A549 (cell line): Measurements from ENCODE around the gene MAST2. TPM values are rescaled to one million over a fixed set of nuclear protein-coding genes. Genes with fewer than 3 reads are reported as not detected.

ENCODE experiments used
- ATAC-seq, 2 experiments: fragments of 200-7000 bp in 1 of 2; fragments of >200 bp in 1 of 2; cut with Nextera tagmentation in 1 of 2; cut with Tn5 transposase in 1 of 2; 3 replicates each; pipeline versions ENCODE4 v1.8.0 to v1.9.1; 2018 to 2020; ENCODE audit warnings: mild to moderate bottlenecking in 1 of 2, moderate library complexity in 1 of 2
- CTCF ChIA-PET: fragments of 300-600 bp; sonication (Branson Sonifier 250); formaldehyde crosslinking; extraction: SDS; loops from one replicate; lab custom pipeline; 2021; ENCODE audit warnings: antibody characterized with exemption, inconsistent platforms; lab: Yijun Ruan, JAX
- POLR2A ChIA-PET: fragments of 350-600 bp; formaldehyde crosslinking; extraction: SDS; loops from one replicate; lab custom pipeline; 2021; ENCODE audit warnings: antibody characterized with exemption, inconsistent platforms; lab: Yijun Ruan, JAX
- DNase-seq, 2 experiments: peaks; one replicate each; pipeline versions ENCODE4 v3.0.0 to v3.0.0-alpha.2; 2011 to 2016; ENCODE audit warnings: low read depth in 1 of 2, low spot score in 1 of 2
- FAIRE-seq: peaks from 2 replicates; lab custom pipeline; 2011; peaks lifted over from hg19 to GRCh38; lab: Jason Lieb, UNC
- H3K27ac ChIP-seq, 2 experiments: fragments of >200 bp; sonication (Bioruptor Twin); formaldehyde crosslinking; 3 replicates each; pipeline ENCODE4 v1.5.1; 2016 to 2017
- H3K4me1 ChIP-seq: fragments of >200 bp; sonication (Bioruptor Twin); formaldehyde crosslinking; 3 replicates; pipeline ENCODE4 v1.6.1; 2016
- H3K4me2 ChIP-seq: fragments of >200 bp; sonication (Bioruptor Twin); formaldehyde crosslinking; 3 replicates; pipeline ENCODE4 v1.6.1; 2016
- H3K4me3 ChIP-seq: fragments of >200 bp; sonication (Bioruptor Twin); formaldehyde crosslinking; 3 replicates; pipeline ENCODE4 v1.5.1; 2016
- H3K9me3 ChIP-seq: fragments of >200 bp; sonication (Bioruptor Twin); formaldehyde crosslinking; 3 replicates; pipeline ENCODE4 v1.6.1; 2016
- CBX2 ChIP-seq: fragments of 200-600 bp; sonication (generic); IDR thresholded peaks from 2 replicates; pipeline ENCODE4 v1.6.1; 2016; ENCODE audit warnings: low read depth, mild to moderate bottlenecking, borderline replicate concordance
- CBX8 ChIP-seq: fragments of 200-600 bp; sonication (generic); IDR thresholded peaks from 2 replicates; pipeline ENCODE4 v1.6.1; 2016
- CHD2 ChIP-seq: fragments of 150-350 bp; IDR thresholded peaks from 2 replicates; pipeline ENCODE4 v1.6.1; 2014; ENCODE audit warnings: low read length; ENCODE audit not compliant: partially characterized antibody
- CHD4 ChIP-seq: fragments of 200-600 bp; sonication (generic); IDR thresholded peaks from 2 replicates; pipeline ENCODE4 v1.6.1; 2016; ENCODE audit warnings: antibody characterized with exemption, mild to moderate bottlenecking, borderline replicate concordance
- EHMT2 ChIP-seq: fragments of 200-600 bp; sonication (generic); IDR thresholded peaks from 2 replicates; pipeline ENCODE4 v1.6.1; 2016; ENCODE audit warnings: antibody characterized with exemption, low read depth, mild to moderate bottlenecking, moderate library complexity
- EP300 ChIP-seq, 2 experiments: fragments of >200 bp; sonication (Bioruptor Twin); formaldehyde crosslinking; IDR thresholded peaks; 2 replicates in 1 of 2; 3 replicates in 1 of 2; pipeline ENCODE4 v1.6.1; 2016 to 2017
- ESRRA ChIP-seq: fragments of 150-350 bp; IDR thresholded peaks from 2 replicates; pipeline ENCODE4 v1.6.1; 2014; ENCODE audit warnings: mild to moderate bottlenecking, low read length, borderline replicate concordance
- FOSB ChIP-seq: fragments of 250-450 bp; sonication (Bioruptor Pico); IDR thresholded peaks from 2 replicates; pipeline ENCODE4 v1.5.0; 2020; ENCODE audit warnings: mild to moderate bottlenecking, moderate library complexity
- FOXS1 ChIP-seq: fragments of 250-450 bp; sonication (Bioruptor Pico); IDR thresholded peaks from 2 replicates; pipeline ENCODE4 v1.5.0; 2020; ENCODE audit warnings: mild to moderate bottlenecking, moderate library complexity
- HEYL ChIP-seq: fragments of 250-450 bp; sonication (Bioruptor Pico); IDR thresholded peaks from 2 replicates; pipeline ENCODE4 v1.8.0; 2021; ENCODE audit warnings: mild to moderate bottlenecking, moderate library complexity
- HOXB13 ChIP-seq: fragments of 250-450 bp; sonication (Bioruptor Pico); IDR thresholded peaks from 2 replicates; pipeline ENCODE4 v1.5.0; 2020; ENCODE audit warnings: low read depth, mild to moderate bottlenecking, moderate library complexity
- HOXB5 ChIP-seq: fragments of 250-450 bp; sonication (Bioruptor Pico); IDR thresholded peaks from 2 replicates; pipeline ENCODE4 v1.5.0; 2020; ENCODE audit warnings: mild to moderate bottlenecking, moderate library complexity
- JUN ChIP-seq, 2 experiments: fragments of >200 bp; sonication (Bioruptor Twin); formaldehyde crosslinking; IDR thresholded peaks; 2 replicates in 1 of 2; 3 replicates in 1 of 2; pipeline ENCODE4 v1.6.1; 2016 to 2017
- KDM1A ChIP-seq: fragments of 200-600 bp; sonication (generic); IDR thresholded peaks from 2 replicates; pipeline ENCODE4 v1.6.1; 2016; ENCODE audit warnings: low read depth, mild to moderate bottlenecking
- KDM5A ChIP-seq: fragments of 200-600 bp; sonication (generic); IDR thresholded peaks from 2 replicates; pipeline ENCODE4 v1.6.1; 2016; ENCODE audit warnings: antibody characterized with exemption, mild to moderate bottlenecking
- NFE2L2 ChIP-seq: fragments of 150-350 bp; conservative IDR thresholded peaks from 2 replicates; pipeline ENCODE4 v1.6.1; 2014; ENCODE audit warnings: low read length
- PHF8 ChIP-seq: fragments of 200-600 bp; sonication (generic); IDR thresholded peaks from 2 replicates; pipeline ENCODE4 v1.6.1; 2016; ENCODE audit warnings: low read depth, mild to moderate bottlenecking, antibody characterized with exemption, moderate library complexity, borderline replicate concordance
- POLR2A ChIP-seq: IDR thresholded peaks from 2 replicates; pipeline ENCODE4 v1.6.1; 2012; ENCODE audit warnings: mild to moderate bottlenecking, low read length
- RARB ChIP-seq: fragments of 250-450 bp; sonication (Bioruptor Pico); IDR thresholded peaks from 2 replicates; pipeline ENCODE4 v1.8.0; 2021; ENCODE audit warnings: mild to moderate bottlenecking, moderate library complexity
- RCOR1 ChIP-seq: fragments of 150-350 bp; IDR thresholded peaks from 2 replicates; pipeline ENCODE4 v1.6.1; 2014; ENCODE audit warnings: antibody characterized with exemption, low read length, low read depth
- SMC3 ChIP-seq: fragments of >200 bp; sonication (Bioruptor Twin); formaldehyde crosslinking; IDR thresholded peaks from 3 replicates; pipeline ENCODE4 v1.6.1; 2018; ENCODE audit warnings: inconsistent platforms
- TFCP2L1 ChIP-seq: fragments of 250-450 bp; sonication (Bioruptor Pico); IDR thresholded peaks from 2 replicates; pipeline ENCODE4 v1.5.0; 2021; ENCODE audit warnings: mild to moderate bottlenecking
- ZNF302 ChIP-seq: fragments of 250-450 bp; sonication (Bioruptor Pico); IDR thresholded peaks from 2 replicates; pipeline ENCODE4 v1.9.0; 2021; ENCODE audit warnings: inconsistent platforms, mild to moderate bottlenecking, moderate library complexity
- ZSCAN20 ChIP-seq: fragments of 250-450 bp; sonication (Bioruptor Pico); IDR thresholded peaks from 2 replicates; pipeline ENCODE4 v1.8.0; 2022; ENCODE audit warnings: mild to moderate bottlenecking, moderate library complexity
- WGBS: methylation state at CpG from one replicate; pipeline ENCODE4 v1.1.6; 2017; ENCODE audit errors: missing lambda C conversion rate; 5-methylcytosine and 5-hydroxymethylcytosine counted together
- polyA plus RNA-seq, 4 experiments: library from polyadenylated mRNA; depleted of rRNA in 3 of 4; stranded (reverse); fragments of >200 nt; fragmentation: RNase III in 1 of 4; extraction: RNeasy Plus Mini Kit Qiagen cat#74134 plus additional on column Dnase treatment in 1 of 4; gene quantifications; 2 replicates in 3 of 4; 3 replicates in 1 of 4; pipeline ENCODE4 v1.2.3, GENCODE V29; 2011 to 2017
- TF ChIP-seq, protein P1 (sequence below): IDR thresholded peaks from 2 replicates; pipeline ENCODE4 v1.6.1; 2012; ENCODE audit warnings: low read depth, borderline replicate concordance
- TF ChIP-seq, protein P2 (sequence below): fragments of >200 bp; sonication (Bioruptor Twin); formaldehyde crosslinking; IDR thresholded peaks from 3 replicates; pipeline ENCODE4 v1.6.1; 2016
- TF ChIP-seq, protein P3 (sequence below): IDR thresholded peaks from 2 replicates; pipeline ENCODE4 v1.6.1; 2012
- TF ChIP-seq, protein P4 (sequence below): IDR thresholded peaks from 2 replicates; pipeline ENCODE4 v1.6.1; 2012
- TF ChIP-seq, protein P5 (sequence below): fragments of 450-650 bp; IDR thresholded peaks from 2 replicates; pipeline ENCODE4 v1.6.1; 2014; ENCODE audit warnings: antibody characterized with exemption

MAST2 gene
- polyA plus RNA-seq, 2 of the 4 experiments (the other 2 are of a cell fraction), result 19.3 to 20.5 TPM

DNA sequence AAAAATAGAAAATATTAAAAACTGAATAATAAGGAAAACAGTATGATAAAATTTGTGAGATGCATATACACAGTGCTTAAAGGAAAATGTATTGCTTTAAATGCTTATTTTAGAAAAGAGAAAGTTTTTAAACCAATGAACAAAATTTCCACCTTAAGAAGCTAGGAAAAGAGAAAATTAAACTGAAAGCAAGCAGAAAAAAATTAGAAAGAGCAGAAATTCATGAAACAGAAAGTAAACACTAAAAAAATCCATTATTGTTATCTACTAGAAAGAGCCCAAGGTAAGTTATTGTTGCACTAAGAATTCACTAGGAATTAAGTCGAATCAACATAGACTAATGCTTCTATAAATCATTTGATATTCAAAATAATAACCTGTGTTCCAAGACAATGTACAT lies 261.3 kb downstream of the MAST2 start (continued):
- TF ChIP-seq ESRRA, result no peak

DNA sequence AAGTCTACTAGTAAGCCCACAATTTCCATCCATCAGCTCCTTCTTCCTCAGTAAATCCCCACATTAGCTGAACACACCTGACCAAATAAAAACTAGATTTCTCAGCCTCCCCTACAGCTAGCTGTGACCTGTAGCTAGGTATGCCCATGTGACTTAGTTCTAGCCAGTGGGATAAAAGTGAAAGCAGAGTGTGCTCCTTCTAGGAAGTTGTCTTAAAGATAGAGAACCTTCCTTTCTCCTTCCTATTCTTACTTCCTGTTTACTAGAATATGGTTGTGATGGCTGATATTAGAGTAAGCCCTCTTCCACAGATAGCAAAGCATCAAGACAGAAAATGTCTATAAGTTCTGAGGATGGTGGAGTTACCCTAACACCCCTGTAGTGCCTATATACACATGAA lies 262.0 kb downstream of the MAST2 start:
- peak overlapping the region; percentile 4; the same call in 1 of the 3 replicates for H3K4me2 ChIP-seq
- H3K9me3 ChIP-seq, result no peaks in the 10 kb centered on the region
- no peak overlapping the region for H3K27ac ChIP-seq
- H3K4me3 ChIP-seq, result no peak overlapping the region
- ChIA-PET POLR2A (no interaction called here), CTCF (interaction anchor here (1.0 kb wide), 1 partner anchor 9 kb away, joined by 3 read pairs; no protein-coding TSS in a partner anchor)
- DNase-seq, result no peak
- no peak for TF ChIP-seq CBX2
- TF ChIP-seq RCOR1, result no peak
- TF ChIP-seq PHF8, result no peak
- no peak for TF ChIP-seq POLR2A
- TF ChIP-seq ZSCAN20 (CRISPR knock-in tag), result no peak
- TF ChIP-seq KDM1A, result no peak
- no peak for TF ChIP-seq NFE2L2
- no peak for TF ChIP-seq EP300 (IDR thresholded peaks at IDR 0.05)
- TF ChIP-seq TFCP2L1, result no peak
- no peak for TF ChIP-seq EHMT2
- TF ChIP-seq FOSB, result no peak
- TF ChIP-seq CHD2, result no peak
- no peak for TF ChIP-seq ESRRA
- TF ChIP-seq JUN (IDR thresholded peaks at IDR 0.05), result no peak
- TF ChIP-seq SMC3, result no peak
- TF ChIP-seq, protein P1, sequence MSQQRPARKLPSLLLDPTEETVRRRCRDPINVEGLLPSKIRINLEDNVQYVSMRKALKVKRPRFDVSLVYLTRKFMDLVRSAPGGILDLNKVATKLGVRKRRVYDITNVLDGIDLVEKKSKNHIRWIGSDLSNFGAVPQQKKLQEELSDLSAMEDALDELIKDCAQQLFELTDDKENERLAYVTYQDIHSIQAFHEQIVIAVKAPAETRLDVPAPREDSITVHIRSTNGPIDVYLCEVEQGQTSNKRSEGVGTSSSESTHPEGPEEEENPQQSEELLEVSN, result no peak
- TF ChIP-seq HOXB13, result no peak
- no peak for TF ChIP-seq KDM5A
- TF ChIP-seq, protein P2, sequence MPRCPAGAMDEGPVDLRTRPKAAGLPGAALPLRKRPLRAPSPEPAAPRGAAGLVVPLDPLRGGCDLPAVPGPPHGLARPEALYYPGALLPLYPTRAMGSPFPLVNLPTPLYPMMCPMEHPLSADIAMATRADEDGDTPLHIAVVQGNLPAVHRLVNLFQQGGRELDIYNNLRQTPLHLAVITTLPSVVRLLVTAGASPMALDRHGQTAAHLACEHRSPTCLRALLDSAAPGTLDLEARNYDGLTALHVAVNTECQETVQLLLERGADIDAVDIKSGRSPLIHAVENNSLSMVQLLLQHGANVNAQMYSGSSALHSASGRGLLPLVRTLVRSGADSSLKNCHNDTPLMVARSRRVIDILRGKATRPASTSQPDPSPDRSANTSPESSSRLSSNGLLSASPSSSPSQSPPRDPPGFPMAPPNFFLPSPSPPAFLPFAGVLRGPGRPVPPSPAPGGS, result no peak
- no peak for ATAC-seq
- FAIRE-seq, result no peak
- H3K4me1 ChIP-seq, result peaks cover 11% of the 10 kb centered on the region

DNA sequence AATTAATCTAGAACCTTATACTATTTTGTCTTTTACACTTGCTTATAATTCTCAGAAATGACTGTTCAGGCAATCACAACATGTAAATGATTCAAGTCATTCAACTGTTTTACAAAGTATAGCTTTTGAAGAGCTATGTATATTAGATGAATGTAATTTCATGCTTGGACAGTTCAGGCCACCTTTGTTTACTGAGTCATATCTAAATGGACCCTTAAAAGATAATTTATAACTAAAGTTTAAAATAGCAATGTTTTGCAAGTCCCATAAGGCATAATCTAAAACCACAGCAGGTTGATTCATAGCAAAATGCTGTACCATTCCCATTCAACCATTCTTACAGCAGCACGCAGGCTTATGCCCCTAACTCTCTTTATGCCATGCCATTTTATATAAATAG lies 264.2 kb downstream of the MAST2 start:
- Histone ChIP-seq H3K9me3 (no peaks in the 10 kb centered on the region), H3K4me3 (no peak overlapping the region), H3K4me2 (no peak overlapping the region), H3K27ac (no peak overlapping the region), H3K4me1 (peaks cover 8% of the 10 kb centered on the region)
- WGBS, result 93% methylated on average over 1 of the region's 1 CpG
- FAIRE-seq (no peak), ATAC-seq (no peak), DNase-seq (no peak)
- TF ChIP-seq JUN (IDR thresholded peaks at IDR 0.05), result no peak
- no peak for TF ChIP-seq FOXS1 (CRISPR knock-in tag)
- TF ChIP-seq POLR2A, result no peak
- no peak for TF ChIP-seq HEYL (CRISPR knock-in tag)
- TF ChIP-seq CBX8, result no peak
- TF ChIP-seq TFCP2L1, result no peak
- TF ChIP-seq CHD4, result no peak
- TF ChIP-seq, protein P3, sequence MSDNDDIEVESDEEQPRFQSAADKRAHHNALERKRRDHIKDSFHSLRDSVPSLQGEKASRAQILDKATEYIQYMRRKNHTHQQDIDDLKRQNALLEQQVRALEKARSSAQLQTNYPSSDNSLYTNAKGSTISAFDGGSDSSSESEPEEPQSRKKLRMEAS, result no peak
- TF ChIP-seq, protein P4, sequence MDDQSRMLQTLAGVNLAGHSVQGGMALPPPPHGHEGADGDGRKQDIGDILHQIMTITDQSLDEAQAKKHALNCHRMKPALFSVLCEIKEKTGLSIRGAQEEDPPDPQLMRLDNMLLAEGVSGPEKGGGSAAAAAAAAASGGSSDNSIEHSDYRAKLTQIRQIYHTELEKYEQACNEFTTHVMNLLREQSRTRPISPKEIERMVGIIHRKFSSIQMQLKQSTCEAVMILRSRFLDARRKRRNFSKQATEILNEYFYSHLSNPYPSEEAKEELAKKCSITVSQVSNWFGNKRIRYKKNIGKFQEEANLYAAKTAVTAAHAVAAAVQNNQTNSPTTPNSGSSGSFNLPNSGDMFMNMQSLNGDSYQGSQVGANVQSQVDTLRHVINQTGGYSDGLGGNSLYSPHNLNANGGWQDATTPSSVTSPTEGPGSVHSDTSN, result no peak
- no peak for TF ChIP-seq HOXB5 (CRISPR knock-in tag)
- no peak for TF ChIP-seq ZNF302 (CRISPR knock-in tag)
- TF ChIP-seq RARB (CRISPR knock-in tag), result no peak
- TF ChIP-seq, protein P5, sequence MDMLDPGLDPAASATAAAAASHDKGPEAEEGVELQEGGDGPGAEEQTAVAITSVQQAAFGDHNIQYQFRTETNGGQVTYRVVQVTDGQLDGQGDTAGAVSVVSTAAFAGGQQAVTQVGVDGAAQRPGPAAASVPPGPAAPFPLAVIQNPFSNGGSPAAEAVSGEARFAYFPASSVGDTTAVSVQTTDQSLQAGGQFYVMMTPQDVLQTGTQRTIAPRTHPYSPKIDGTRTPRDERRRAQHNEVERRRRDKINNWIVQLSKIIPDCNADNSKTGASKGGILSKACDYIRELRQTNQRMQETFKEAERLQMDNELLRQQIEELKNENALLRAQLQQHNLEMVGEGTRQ, result no peak
- no peak for TF ChIP-seq KDM1A
- POLR2A ChIA-PET, result no interaction called here
- CTCF ChIA-PET, result interaction anchor here (1.1 to 1.8 kb wide), 2 partner anchors 17 to 21 kb away, joined by 3 to 4 read pairs; no protein-coding TSS in a partner anchor
